Ureter (tissue), 1 donor: ENCODE data around the gene PTGER4. TPM values are rescaled to one million over a fixed set of nuclear protein-coding genes. Genes with fewer than 3 reads are reported as not detected.

ENCODE experiments used
- total RNA-seq: library from RNA; stranded (reverse); gene quantifications from one replicate; pipeline ENCODE4 v1.2.4, GENCODE V29; 2023
- donor health status: DM: yes; HTN: yes; CAD: no.

The PTGER4 gene
- total RNA-seq, 1 donor from 2014 or later, result 10.3 TPM

Other genes with a start within 250 kb of the PTGER4 start
- 12.6 TPM for gene TTC33, start 76.0 kb downstream of the PTGER4 start, total RNA-seq
- gene PRKAA1, start 118.5 kb downstream of the PTGER4 start, total RNA-seq, result 114 TPM
- 1,647 TPM for gene RPL37, start 155.3 kb downstream of the PTGER4 start, total RNA-seq
- gene CARD6, start 161.5 kb downstream of the PTGER4 start, total RNA-seq, result 17.1 TPM
- 209 TPM for gene C7, start 229.6 kb downstream of the PTGER4 start, total RNA-seq